Esophagus muscularis mucosa (tissue), 3 donors: ENCODE results near the gene SMARCC1.

Source experiments
- POLR2A ChIP-seq: fragments of 450-650 bp; IDR thresholded peaks from one replicate; pipeline ENCODE4 v1.6.1; 2017; ENCODE audit warnings: antibody characterized with exemption, moderate library complexity, mild to moderate bottlenecking, low read depth
- TF ChIP-seq, protein P1 (sequence below), 3 experiments: fragments of 200-600 bp in 2 of 3; fragments of 450-650 bp in 1 of 3; sonication (generic) in 2 of 3; IDR thresholded peaks; one replicate each; pipeline ENCODE4 v1.5.1; 2017 to 2019; ENCODE audit warnings: antibody characterized with exemption in 3 of 3, mild to moderate bottlenecking in 2 of 3, moderate library complexity in 1 of 3

- TF ChIP-seq, protein P1, sequence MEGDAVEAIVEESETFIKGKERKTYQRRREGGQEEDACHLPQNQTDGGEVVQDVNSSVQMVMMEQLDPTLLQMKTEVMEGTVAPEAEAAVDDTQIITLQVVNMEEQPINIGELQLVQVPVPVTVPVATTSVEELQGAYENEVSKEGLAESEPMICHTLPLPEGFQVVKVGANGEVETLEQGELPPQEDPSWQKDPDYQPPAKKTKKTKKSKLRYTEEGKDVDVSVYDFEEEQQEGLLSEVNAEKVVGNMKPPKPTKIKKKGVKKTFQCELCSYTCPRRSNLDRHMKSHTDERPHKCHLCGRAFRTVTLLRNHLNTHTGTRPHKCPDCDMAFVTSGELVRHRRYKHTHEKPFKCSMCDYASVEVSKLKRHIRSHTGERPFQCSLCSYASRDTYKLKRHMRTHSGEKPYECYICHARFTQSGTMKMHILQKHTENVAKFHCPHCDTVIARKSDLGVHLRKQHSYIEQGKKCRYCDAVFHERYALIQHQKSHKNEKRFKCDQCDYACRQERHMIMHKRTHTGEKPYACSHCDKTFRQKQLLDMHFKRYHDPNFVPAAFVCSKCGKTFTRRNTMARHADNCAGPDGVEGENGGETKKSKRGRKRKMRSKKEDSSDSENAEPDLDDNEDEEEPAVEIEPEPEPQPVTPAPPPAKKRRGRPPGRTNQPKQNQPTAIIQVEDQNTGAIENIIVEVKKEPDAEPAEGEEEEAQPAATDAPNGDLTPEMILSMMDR (IDR thresholded peaks at IDR 0.05): no peak
- TF ChIP-seq POLR2A: no peak
Observed at GRCh38 chr3:47571391-47572175, 210.1 kb downstream of the SMARCC1 start.
